ENCODE results near the gene DPYD.

DPYD gene

DNA sequence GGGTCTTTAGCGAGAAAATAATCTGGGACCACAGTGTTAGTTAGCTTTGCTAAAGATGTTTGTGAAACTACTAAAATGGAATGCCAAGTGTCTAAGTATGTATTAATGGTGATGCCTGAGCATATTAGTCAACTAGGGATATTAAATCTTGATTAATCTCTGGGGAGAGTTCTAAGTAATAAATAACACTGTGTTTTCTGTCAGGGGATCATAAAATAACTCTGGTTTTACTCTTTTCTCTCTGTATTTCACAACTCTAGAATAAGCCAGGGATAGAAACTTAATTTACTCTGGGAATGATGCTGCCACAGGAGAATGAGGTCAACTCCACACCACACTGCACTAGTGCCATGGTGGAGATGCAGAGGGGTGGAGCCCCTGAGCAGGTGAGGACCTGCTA is 800.0 kb downstream of the DPYD start:
- no peak for DNase-seq

DNA sequence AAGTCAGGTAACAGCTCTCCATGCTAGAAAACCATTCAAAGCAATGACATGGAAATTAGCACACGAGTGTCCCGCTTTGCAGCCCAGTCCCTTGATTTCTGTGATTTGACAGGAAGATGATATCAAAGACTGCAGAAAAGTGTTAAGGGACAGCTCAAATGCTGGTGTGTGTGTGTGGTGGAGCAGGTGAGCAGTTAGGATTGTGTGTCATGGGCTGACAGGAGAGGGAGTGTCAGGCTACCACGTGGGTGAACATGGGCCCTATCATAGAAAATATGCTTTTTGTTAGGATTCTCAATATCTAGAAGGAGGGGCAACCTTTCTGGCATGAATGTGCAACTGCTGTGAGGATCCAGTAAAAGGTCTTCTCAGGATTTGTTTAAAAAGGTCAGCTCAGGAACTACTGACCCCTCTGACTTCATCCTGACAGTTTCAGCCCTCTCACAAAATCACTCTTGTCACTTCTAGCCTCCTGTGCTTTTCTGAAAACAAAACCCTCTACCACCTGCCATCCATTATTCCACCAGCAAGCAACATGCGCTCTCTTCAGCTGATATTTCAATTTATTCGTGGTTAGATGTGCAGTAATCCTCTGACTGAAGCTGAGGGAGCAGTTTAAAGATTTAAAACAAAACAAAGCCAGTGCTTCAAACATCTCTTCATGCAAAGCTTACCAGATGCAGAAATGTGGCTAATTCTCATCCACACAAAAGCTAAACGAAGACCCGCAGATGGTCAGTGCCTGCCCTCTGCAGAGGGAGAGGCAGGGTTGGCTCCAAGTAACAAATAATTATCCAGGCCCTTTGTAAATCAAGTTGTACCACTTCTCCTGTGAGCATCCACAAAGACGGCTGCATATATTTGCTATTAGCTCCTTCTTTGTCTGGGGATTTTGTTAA is 801.3 kb downstream of the DPYD start:
- no peak for DNase-seq

DNA sequence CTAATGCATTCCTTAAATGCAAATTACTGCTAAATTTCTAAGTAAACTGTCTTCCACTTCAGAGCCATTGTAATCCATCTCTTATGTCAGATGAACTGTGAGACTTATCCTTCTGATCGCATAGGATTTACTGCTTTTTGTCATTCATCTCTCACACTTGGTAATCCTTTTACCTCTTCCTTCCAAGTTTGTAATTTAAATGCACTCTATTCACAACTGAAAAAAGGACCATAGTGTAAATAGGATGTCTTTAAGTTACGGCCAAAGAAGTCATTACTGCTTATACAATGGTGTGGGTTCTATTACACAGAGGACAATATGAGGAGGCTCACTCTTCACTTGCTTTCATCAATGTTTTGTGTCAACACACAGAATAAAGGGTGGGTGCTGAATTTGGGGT is 806.0 kb downstream of the DPYD start:
- no peak for DNase-seq

DNA sequence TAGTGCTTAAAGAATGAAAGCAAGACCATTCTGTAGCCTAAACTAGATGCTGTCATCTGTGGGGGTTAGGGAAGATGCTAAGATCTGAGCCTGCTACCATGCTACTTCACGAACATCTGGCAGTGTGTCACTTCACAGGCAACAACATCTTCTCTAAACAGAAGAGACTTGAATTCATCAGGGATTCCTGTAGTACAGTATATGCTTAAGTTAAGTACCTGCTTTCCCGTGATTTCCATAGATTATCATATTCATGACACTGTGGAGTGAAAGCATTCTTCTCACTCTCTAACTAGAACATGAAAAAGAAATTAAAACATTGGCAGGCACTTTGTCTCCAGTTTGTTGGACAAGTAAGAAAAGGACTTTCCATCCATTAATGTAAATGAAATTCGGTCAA is 808.4 kb downstream of the DPYD start:
- DNase-seq = no peak

GRCh38 chr1:97108179-97108578 is 812.7 kb downstream of the DPYD start:
- DNase-seq = no peak

DNA sequence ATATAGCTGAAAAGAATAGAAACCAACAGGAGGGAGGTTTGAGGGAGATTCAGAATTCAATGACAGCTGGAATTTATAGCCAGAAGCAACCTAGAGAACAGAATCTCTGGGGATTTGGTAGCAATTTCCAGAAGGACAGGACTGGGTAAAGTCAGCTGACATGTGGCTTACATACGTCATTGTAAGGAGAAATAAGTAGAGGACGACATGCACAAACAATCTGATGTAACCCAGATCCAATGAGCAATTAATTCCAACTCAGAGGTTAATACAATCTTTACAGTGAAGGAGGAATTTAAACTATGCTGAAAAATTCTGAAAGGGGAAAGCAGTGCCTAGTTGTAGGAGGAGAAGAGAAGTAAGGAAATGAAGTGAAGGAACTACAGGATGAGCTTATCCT is 815.3 kb downstream of the DPYD start:
- no peak for DNase-seq

DNA sequence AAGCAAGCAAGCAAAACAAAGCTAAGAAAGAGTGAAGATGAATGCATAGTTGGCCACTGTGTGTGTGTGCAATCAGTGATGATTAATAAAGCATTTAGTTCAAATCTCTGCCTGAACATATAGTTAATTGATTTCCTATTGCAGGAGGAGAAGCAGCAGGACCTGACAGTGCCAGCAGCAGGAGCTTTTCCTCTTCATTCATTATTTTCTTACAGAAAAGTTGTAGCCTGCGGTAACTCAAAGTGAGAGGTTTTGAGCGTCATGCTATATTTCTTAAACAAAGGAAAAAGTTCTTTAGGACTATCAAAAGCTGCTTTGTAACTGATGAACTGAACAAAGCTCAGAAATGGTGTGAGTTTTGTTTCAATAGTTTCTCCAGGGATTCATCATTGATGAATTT is 819.3 kb downstream of the DPYD start:
- no peak for DNase-seq

- no peak for DNase-seq
These were observed 823.4 kb downstream of the DPYD start for GRCh38 chr1:97097404-97097925.

- no peak for DNase-seq
These were observed 825.1 kb downstream of the DPYD start for GRCh38 chr1:97095764-97096163.

- DNase-seq = no peak
These were observed 826.4 kb downstream of the DPYD start for GRCh38 chr1:97094247-97094972.

- no peak for DNase-seq
These were observed 827.1 kb downstream of the DPYD start for GRCh38 chr1:97093741-97094140.

DNA sequence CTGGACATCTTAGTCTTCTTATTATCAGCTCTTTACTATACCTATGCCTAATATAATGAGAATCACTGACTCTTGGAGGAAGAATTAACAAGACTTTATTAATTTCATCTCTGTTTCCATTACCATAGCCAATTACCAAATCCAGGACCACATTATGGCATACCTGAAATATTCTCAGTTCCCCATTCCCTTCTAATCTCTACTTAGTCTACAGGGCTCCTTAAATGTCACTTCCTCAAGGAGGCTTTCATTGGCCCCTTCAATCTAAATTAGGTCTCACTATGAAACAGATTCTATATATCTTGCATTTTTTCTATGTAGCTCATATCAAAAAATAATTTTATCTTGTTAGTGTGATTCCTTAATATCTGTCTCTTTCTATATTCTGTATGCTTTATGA is 828.0 kb downstream of the DPYD start:
- no peak for DNase-seq

DNA sequence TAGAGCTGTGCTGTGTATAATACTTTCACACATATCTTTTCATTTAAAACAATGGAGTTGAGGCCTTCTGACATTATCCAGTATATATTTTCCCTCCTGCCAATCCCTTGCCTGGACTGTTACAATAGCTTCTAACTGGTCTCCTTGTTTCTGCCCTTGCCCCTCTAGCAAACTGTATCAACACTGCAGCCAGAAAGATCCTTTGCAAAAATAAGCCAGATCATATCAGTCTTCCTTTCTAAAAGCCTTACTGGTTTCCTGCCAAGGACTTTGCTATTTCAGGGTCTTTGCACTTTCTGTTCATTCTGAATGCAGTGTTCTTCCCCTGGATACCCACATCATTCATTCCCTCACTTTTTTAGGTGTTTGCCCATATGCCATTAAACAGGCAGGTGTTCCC is 829.2 kb downstream of the DPYD start:
- DNase-seq = no peak

GRCh38 chr1:97091263-97091662 is 829.6 kb downstream of the DPYD start:
- DNase-seq = no peak

GRCh38 chr1:97090725-97091124 is 830.1 kb downstream of the DPYD start:
- no peak for DNase-seq

DNA sequence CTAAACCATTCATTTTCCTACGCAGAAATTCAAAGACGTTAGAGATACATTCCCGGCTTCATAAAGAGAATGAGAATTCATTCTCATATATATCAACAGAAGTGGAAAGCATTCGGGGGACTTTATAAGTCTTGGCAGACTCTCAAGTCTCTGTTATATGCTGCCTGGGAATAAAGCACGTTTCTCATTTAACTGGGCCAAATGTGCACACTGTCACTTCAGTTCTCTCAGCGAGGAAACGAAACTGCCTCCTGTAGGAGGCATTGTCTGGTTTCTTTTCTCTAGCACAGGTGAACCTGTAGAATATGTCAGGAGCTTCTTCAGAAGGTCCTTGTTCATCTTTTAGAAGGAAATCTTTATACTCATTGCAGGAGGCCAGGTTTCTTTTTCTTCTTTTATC is 831.7 kb downstream of the DPYD start:
- DNase-seq = no peak

DNA sequence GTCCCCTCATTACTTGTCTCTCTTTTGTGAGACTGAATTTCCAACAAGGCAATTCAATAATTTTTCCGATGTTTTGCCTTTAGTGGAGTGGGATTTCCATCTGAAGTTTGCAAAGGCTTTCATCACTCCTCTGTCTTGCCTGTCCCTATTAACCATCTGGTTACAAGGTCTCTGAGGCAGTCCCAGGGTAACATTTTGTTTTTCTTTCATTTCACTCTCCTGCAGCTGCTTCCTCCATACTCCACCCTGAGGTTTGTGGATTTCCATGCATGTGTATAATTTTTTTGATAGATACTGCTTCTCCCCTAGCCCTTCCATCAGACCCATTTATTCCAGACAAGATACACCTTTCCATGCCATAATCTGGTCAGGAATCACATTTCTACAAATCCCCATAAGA is 832.4 kb downstream of the DPYD start:
- DNase-seq = no peak

DNA sequence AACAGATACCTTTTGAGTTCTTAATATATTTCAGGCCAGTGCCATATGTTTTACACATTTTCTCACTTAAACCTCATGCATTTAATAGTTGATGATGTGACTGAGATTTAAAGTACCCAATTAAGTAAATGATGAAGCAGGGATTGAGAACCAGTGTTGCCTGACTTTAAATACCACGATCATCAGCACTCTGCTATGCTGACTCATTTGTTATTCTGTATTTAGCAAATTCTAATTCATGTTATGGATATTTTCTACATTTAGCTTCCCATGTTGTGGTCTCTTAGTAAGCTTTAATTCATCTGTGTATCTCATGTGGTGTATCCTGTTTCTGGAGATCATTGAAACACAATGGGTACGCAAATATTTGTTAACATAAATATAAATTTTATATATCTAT is 836.3 kb downstream of the DPYD start:
- DNase-seq = no peak

GRCh38 chr1:97082160-97082848 is 838.5 kb downstream of the DPYD start:
- DNase-seq = no peak

- no peak for DNase-seq
These were observed 842.0 kb downstream of the DPYD start for GRCh38 chr1:97078872-97079271.

- DNase-seq = no peak
These were observed 843.6 kb downstream of the DPYD start for GRCh38 chr1:97077221-97077620.

GRCh38 chr1:97074771-97075170 is 846.1 kb downstream of the DPYD start:
- DNase-seq = no peak

- no peak for DNase-seq
These were observed 846.9 kb downstream of the DPYD start for GRCh38 chr1:97073936-97074335.

- no peak for DNase-seq
These were observed 847.7 kb downstream of the DPYD start for GRCh38 chr1:97073169-97073568.

Measured in stimulated activated CD4-positive, alpha-beta T cell treated with anti-CD3 and anti-CD28 coated beads, Interleukin-4, amount 100 ng/mL, for 24 hours (primary cell).